ENCODE data around the gene PSMF1. TPM values are rescaled to one million over a fixed set of nuclear protein-coding genes. Genes with fewer than 3 reads are reported as not detected.
"Not testable (repeated sequence)": the region's sequence is repeated elsewhere in the genome, so short reads cannot be mapped to it uniquely, and the experiment has no call there.

The PSMF1 gene
- total and polyA plus RNA-seq, 8 donors, result 22.0 to 297 (median 43.2) TPM

- Histone ChIP-seq H3K36me3 (peaks cover 55 to 91% (median 90%) of the 10 kb centered on the region in 4 donors), H3K27me3 (no peaks in the 10 kb centered on the region), H3K9me3 (no peaks in the 10 kb centered on the region), H3K27ac (no peak overlapping the region), H3K4me3 (no peak overlapping the region), H3K4me1 (peaks cover 0 to 11% (median 0%) of the 10 kb centered on the region in 4 donors)
- intact Hi-C loops (cut with DNase I; ENCODE audit: low total_unique reads), result no loop called here
- TF ChIP-seq CTCF (IDR thresholded peaks at IDR 0.05) (no peak), EP300 (IDR thresholded peaks at IDR 0.05) (no peak), POLR2A (IDR thresholded peaks at IDR 0.05) (no peak), POLR2AphosphoS5 (IDR thresholded peaks at IDR 0.05) (no peak)
- DNase-seq, result no peak
- 93 to 99% (median 98%) methylated on average over 12 of the region's 12 CpGs for WGBS, 5 donors
These were observed 16.4 kb downstream of the PSMF1 start for GRCh38 chr20:1134836-1135235.

- H3K4me1 ChIP-seq, result no peaks in the 10 kb centered on the region
- intact Hi-C loops (cut with DNase I; ENCODE audit: low total_unique reads), result no loop called here
- TF ChIP-seq POLR2A (IDR thresholded peaks at IDR 0.05), result no peak
- no peak for TF ChIP-seq CTCF (IDR thresholded peaks at IDR 0.05)
- TF ChIP-seq EP300 (IDR thresholded peaks at IDR 0.05), result no peak
- no peak for TF ChIP-seq POLR2AphosphoS5 (IDR thresholded peaks at IDR 0.05)
- no peak overlapping the region for H3K27ac ChIP-seq
- H3K9me3 ChIP-seq, result no peaks in the 10 kb centered on the region
- no peak for DNase-seq
- WGBS, 5 donors, result 72 to 86% (median 84%) methylated on average over 4 of the region's 4 CpGs
- peaks cover 40 to 91% (median 89%) of the 10 kb centered on the region in 4 donors for H3K36me3 ChIP-seq
- H3K4me3 ChIP-seq, result no peak overlapping the region
- H3K27me3 ChIP-seq, result no peaks in the 10 kb centered on the region
These were observed 18.8 kb downstream of the PSMF1 start for GRCh38 chr20:1137236-1137635.

GRCh38 chr20:1144401-1145172, 26.2 kb downstream of the PSMF1 start:
- H3K27me3 ChIP-seq, result no peaks in the 10 kb centered on the region
- H3K4me1 ChIP-seq, result peaks cover 0 to 9% (median 0%) of the 10 kb centered on the region in 4 donors
- no peak for TF ChIP-seq POLR2A (IDR thresholded peaks at IDR 0.05)
- TF ChIP-seq POLR2AphosphoS5 (IDR thresholded peaks at IDR 0.05), result no peak
- no peak for TF ChIP-seq EP300 (IDR thresholded peaks at IDR 0.05)
- no peak for TF ChIP-seq CTCF (IDR thresholded peaks at IDR 0.05)
- peaks cover 18 to 87% (median 83%) of the 10 kb centered on the region in 4 donors for H3K36me3 ChIP-seq
- H3K9me3 ChIP-seq, result no peaks in the 10 kb centered on the region
- WGBS, 5 donors, result 79 to 86% (median 84%) methylated on average over 10 of the region's 10 CpGs
- H3K27ac ChIP-seq, result no peak overlapping the region
- no peak overlapping the region for H3K4me3 ChIP-seq
- DNase-seq, result no peak
- intact Hi-C loops (cut with DNase I; ENCODE audit: low total_unique reads), result no loop called here

GRCh38 chr20:1146957-1147356, 28.6 kb downstream of the PSMF1 start:
- Histone ChIP-seq H3K27me3 (no peaks in the 10 kb centered on the region), H3K27ac (no peak overlapping the region), H3K36me3 (peaks cover 12 to 78% (median 66%) of the 10 kb centered on the region in 4 donors), H3K4me3 (no peak overlapping the region), H3K9me3 (no peaks in the 10 kb centered on the region), H3K4me1 (peaks cover 0 to 26% (median 3%) of the 10 kb centered on the region in 4 donors)
- TF ChIP-seq CTCF (IDR thresholded peaks at IDR 0.05) (no peak), EP300 (IDR thresholded peaks at IDR 0.05) (no peak), POLR2AphosphoS5 (IDR thresholded peaks at IDR 0.05) (no peak), POLR2A (IDR thresholded peaks at IDR 0.05) (no peak)
- 91 to 97% (median 93%) methylated on average over 5 of the region's 5 CpGs for WGBS, 5 donors
- intact Hi-C loops (cut with DNase I; ENCODE audit: low total_unique reads), result no loop called here
- no peak for DNase-seq

- H3K27ac ChIP-seq; intact Hi-C loops (cut with DNase I; ENCODE audit: low total_unique reads); H3K4me3 ChIP-seq; DNase-seq; H3K9me3 ChIP-seq; H3K27me3 ChIP-seq: not testable (repeated sequence)
- WGBS, 5 donors, result 78 to 98% (median 90%) methylated on average over 2 of the region's 2 CpGs
- H3K4me1 ChIP-seq, result peaks cover 0 to 26% (median 3%) of the 10 kb centered on the region in 4 donors
- H3K36me3 ChIP-seq, result peaks cover 18 to 80% (median 68%) of the 10 kb centered on the region in 4 donors
These were observed 31.4 kb downstream of the PSMF1 start for GRCh38 chr20:1149812-1150211.

All from stomach (tissue), 9 donors.